Measurements from ENCODE around the gene CFAP46. TPM values are rescaled to one million over a fixed set of nuclear protein-coding genes. Genes with fewer than 3 reads are reported as not detected.

The CFAP46 gene
- total and polyA plus RNA-seq, 9 of the 15 experiments (the other 6 are each of a cell fraction or from before 2014, with no cell fraction given), result not detected

GRCh38 chr10:132973903-132974241, 31.5 kb upstream of the CFAP46 start (continued):
- TF ChIP-seq IRF1 (CRISPR knock-in tag; IDR thresholded peaks at IDR 0.05; ENCODE audit: borderline replicate concordance), result no peak

- H3K27me3 ChIP-seq (ENCODE audit: control insufficient read depth in 2 of 2, insufficient read depth in 2 of 2, low read length in 2 of 2), result peaks cover 6 to 61% of the 10 kb centered on the region in 2 experiments; a peak in 3 of 5 replicates
- in situ Hi-C loops (cut with MboI), result no loop called here
- no peak for ATAC-seq
- no peak for FAIRE-seq
- ChIA-PET POLR2A (interaction anchor here (0.7 kb wide), 1 partner anchor 94 kb away, joined by 3 read pairs; no protein-coding TSS in a partner anchor), CTCF (ENCODE audit: low intra/inter-chr PET ratio) (no interaction called here)
- no peak for DNase-seq (ENCODE audit: extremely low read depth in 1 of 4, low spot score in 3 of 4)
- no peaks in the 10 kb centered on the region for H3K36me3 ChIP-seq (ENCODE audit: control insufficient read depth, insufficient read depth, low read length)
- H3K9me1 ChIP-seq (ENCODE audit: control insufficient read depth, insufficient read depth, low read length), result no peaks in the 10 kb centered on the region
- H4K20me1 ChIP-seq (replicated peaks; ENCODE audit: control insufficient read depth, insufficient read depth, low read length), result no peaks in the 10 kb centered on the region
- WGBS (ENCODE audit: insufficient coverage, low coverage, missing lambda C conversion rate), result 2% methylated on average over 17 of the region's 28 CpGs
- no peak overlapping the region for H3K4me2 ChIP-seq (ENCODE audit: insufficient read depth, low read length)
- no TSS peak for BruUV-seq (replicated peaks)
- H2AFZ ChIP-seq (ENCODE audit: low read depth, low read length), result no peak overlapping the region
- H3K27ac ChIP-seq (ENCODE audit: extremely low read depth, low read depth, low read length), result no peak overlapping the region
- no peak overlapping the region for H3K4me3 ChIP-seq
- H3K4me1 ChIP-seq (replicated peaks in 1 of 2; ENCODE audit: control insufficient read depth in 2 of 2, insufficient read depth in 2 of 2, low read length in 2 of 2), result no peaks in the 10 kb centered on the region
- no peak overlapping the region for H3K9ac ChIP-seq (ENCODE audit: insufficient read depth in 1 of 2, low read depth in 2 of 2, low read length in 2 of 2)
- no peaks in the 10 kb centered on the region for H3K9me3 ChIP-seq (replicated peaks; ENCODE audit: control insufficient read depth, insufficient read depth, low read depth, low read length)
- no peaks in the 10 kb centered on the region for H3K79me2 ChIP-seq (ENCODE audit: control insufficient read depth, insufficient read depth, low read length)
- TF ChIP-seq PHF20 (IDR thresholded peaks at IDR 0.05; ENCODE audit: partially characterized antibody) (no peak), ZNF263 (CRISPR knock-in tag; IDR thresholded peaks at IDR 0.05; ENCODE audit: borderline replicate concordance) (no peak), MXI1 (IDR thresholded peaks at IDR 0.05; ENCODE audit: low read depth, low read length) (no peak), MAFG (tag; conservative IDR thresholded peaks at IDR 0.05) (no peak), TOE1 (IDR thresholded peaks at IDR 0.05; ENCODE audit: borderline replicate concordance) (no peak), TOE1 (CRISPR knock-in tag; IDR thresholded peaks at IDR 0.05; ENCODE audit: borderline replicate concordance, low read depth) (no peak), STAT5B (CRISPR knock-in tag; IDR thresholded peaks at IDR 0.05) (no peak), EGR1 (conservative IDR thresholded peaks at IDR 0.05) (no peak), NFE2 (IDR thresholded peaks at IDR 0.05; ENCODE audit: low read depth) (no peak), TEAD4 (IDR thresholded peaks at IDR 0.05; ENCODE audit: low read length) (no peak), TEAD4 (CRISPR knock-in tag; IDR thresholded peaks at IDR 0.05; ENCODE audit: borderline replicate concordance) (no peak), HNRNPL (IDR thresholded peaks at IDR 0.05; ENCODE audit: low read depth, low read length) (no peak), CAMTA2 (CRISPR knock-in tag; conservative IDR thresholded peaks at IDR 0.05) (no peak), ZBTB8A (IDR thresholded peaks at IDR 0.05; ENCODE audit: partially characterized antibody) (no peak)
- intact Hi-C loops (cut with micrococcal nuclease), result no loop called here
These were observed 30.9 kb upstream of the CFAP46 start for GRCh38 chr10:132972986-132973902.
